ENCODE measurements around the gene ZNF439. TPM values are rescaled to one million over a fixed set of nuclear protein-coding genes. Genes with fewer than 3 reads are reported as not detected.
"Not testable (repeated sequence)": the region's sequence is repeated elsewhere in the genome, so short reads cannot be mapped to it uniquely, and the experiment has no call there.

ZNF439 gene
- total RNA-seq, 1 experiment from 2014 or later, result 0.71 TPM

GRCh38 chr19:11832253-11832912 is 16.1 kb upstream of the ZNF439 start:
- no TSS peak for BruUV-seq (replicated peaks)
- CTCF ChIA-PET, result no interaction called here
- peaks cover 35% of the 10 kb centered on the region for H3K36me3 Mint-ChIP-seq (ENCODE audit: insufficient read depth, unreplicated experiment)
- no peak overlapping the region for H3K27ac Mint-ChIP-seq (ENCODE audit: unreplicated experiment)
- no peaks in the 10 kb centered on the region for H3K27me3 Mint-ChIP-seq (ENCODE audit: unreplicated experiment)
- intact Hi-C loops (cut with micrococcal nuclease; ENCODE audit: unreplicated experiment), result no loop called here
- no peak for TF ChIP-seq CTCF (IDR thresholded peaks at IDR 0.05; ENCODE audit: unreplicated experiment)
- DNase-seq, result no peak
- peaks cover 4% of the 10 kb centered on the region for H3K9me3 Mint-ChIP-seq (ENCODE audit: low read depth, unreplicated experiment)
- no peak overlapping the region for H3K4me3 Mint-ChIP-seq (ENCODE audit: low read depth, unreplicated experiment)
- H3K4me1 Mint-ChIP-seq (ENCODE audit: low read depth, unreplicated experiment), result no peaks in the 10 kb centered on the region

GRCh38 chr19:11833541-11833940 is 15.0 kb upstream of the ZNF439 start:
- Mint-ChIP-seq H3K36me3 (ENCODE audit: insufficient read depth, unreplicated experiment) (peaks cover 28% of the 10 kb centered on the region), H3K27ac (ENCODE audit: unreplicated experiment) (no peak overlapping the region), H3K9me3 (ENCODE audit: low read depth, unreplicated experiment) (peaks cover 5% of the 10 kb centered on the region), H3K27me3 (ENCODE audit: unreplicated experiment) (no peaks in the 10 kb centered on the region), H3K4me3 (ENCODE audit: low read depth, unreplicated experiment) (no peak overlapping the region), H3K4me1 (ENCODE audit: low read depth, unreplicated experiment) (no peaks in the 10 kb centered on the region)
- intact Hi-C loops (cut with micrococcal nuclease; ENCODE audit: unreplicated experiment), result no loop called here
- CTCF ChIA-PET, result no interaction called here
- no peak for DNase-seq
- TF ChIP-seq CTCF (IDR thresholded peaks at IDR 0.05; ENCODE audit: unreplicated experiment), result no peak
- BruUV-seq (replicated peaks), result no TSS peak

- DNase-seq; CTCF ChIA-PET; H3K4me1 Mint-ChIP-seq (ENCODE audit: low read depth, unreplicated experiment); H3K9me3 Mint-ChIP-seq (ENCODE audit: low read depth, unreplicated experiment); H3K27ac Mint-ChIP-seq (ENCODE audit: unreplicated experiment); H3K4me3 Mint-ChIP-seq (ENCODE audit: low read depth, unreplicated experiment); BruUV-seq (replicated peaks); intact Hi-C loops (cut with micrococcal nuclease; ENCODE audit: unreplicated experiment); H3K27me3 Mint-ChIP-seq (ENCODE audit: unreplicated experiment): not testable (repeated sequence)
- H3K36me3 Mint-ChIP-seq (ENCODE audit: insufficient read depth, unreplicated experiment), result peaks cover 13% of the 10 kb centered on the region
These were observed 12.9 kb upstream of the ZNF439 start for GRCh38 chr19:11835626-11836066.

- no peak for TF ChIP-seq CTCF (IDR thresholded peaks at IDR 0.05; ENCODE audit: unreplicated experiment)
- H3K9me3 Mint-ChIP-seq (ENCODE audit: low read depth, unreplicated experiment), result peaks cover 8% of the 10 kb centered on the region
- H3K27ac Mint-ChIP-seq (ENCODE audit: unreplicated experiment), result no peak overlapping the region
- H3K27me3 Mint-ChIP-seq (ENCODE audit: unreplicated experiment), result no peaks in the 10 kb centered on the region
- H3K36me3 Mint-ChIP-seq (ENCODE audit: insufficient read depth, unreplicated experiment), result no peaks in the 10 kb centered on the region
- H3K4me3 Mint-ChIP-seq (ENCODE audit: low read depth, unreplicated experiment), result no peak overlapping the region
- BruUV-seq (replicated peaks), result no TSS peak
- CTCF ChIA-PET, result interaction anchor here (0.6 kb wide), 1 partner anchor 584 kb away, joined by 3 read pairs; no protein-coding TSS in a partner anchor
- no peaks in the 10 kb centered on the region for H3K4me1 Mint-ChIP-seq (ENCODE audit: low read depth, unreplicated experiment)
- DNase-seq, result no peak
- intact Hi-C loops (cut with micrococcal nuclease; ENCODE audit: unreplicated experiment), result no loop called here
These were observed 4.8 kb upstream of the ZNF439 start for GRCh38 chr19:11843722-11844121.

- CTCF ChIA-PET; BruUV-seq (replicated peaks); H3K4me3 Mint-ChIP-seq (ENCODE audit: low read depth, unreplicated experiment); intact Hi-C loops (cut with micrococcal nuclease; ENCODE audit: unreplicated experiment); H3K36me3 Mint-ChIP-seq (ENCODE audit: insufficient read depth, unreplicated experiment); H3K27me3 Mint-ChIP-seq (ENCODE audit: unreplicated experiment); H3K4me1 Mint-ChIP-seq (ENCODE audit: low read depth, unreplicated experiment); H3K27ac Mint-ChIP-seq (ENCODE audit: unreplicated experiment); DNase-seq: not testable (repeated sequence)
- peaks cover 10% of the 10 kb centered on the region for H3K9me3 Mint-ChIP-seq (ENCODE audit: low read depth, unreplicated experiment)
These were observed 911 bp upstream of the ZNF439 start for GRCh38 chr19:11847615-11848014.
